ENCODE measurements around the gene ZNF814. TPM values are rescaled to one million over a fixed set of nuclear protein-coding genes. Genes with fewer than 3 reads are reported as not detected.
"Not testable (repeated sequence)": the region's sequence is repeated elsewhere in the genome, so short reads cannot be mapped to it uniquely, and the experiment has no call there.

Gene ZNF814
- total RNA-seq, 1 experiment from 2014 or later, result 8.7 TPM

- peak; percentile 72 for DNase-seq
- Mint-ChIP-seq H3K4me1 (ENCODE audit: low read depth, unreplicated experiment) (peaks cover 13% of the 10 kb centered on the region), H3K27me3 (ENCODE audit: unreplicated experiment) (no peaks in the 10 kb centered on the region), H3K27ac (ENCODE audit: unreplicated experiment) (peak overlapping the region; percentile 83), H3K36me3 (ENCODE audit: insufficient read depth, unreplicated experiment) (peaks cover 72% of the 10 kb centered on the region), H3K9me3 (ENCODE audit: low read depth, unreplicated experiment) (peaks cover 9% of the 10 kb centered on the region), H3K4me3 (ENCODE audit: low read depth, unreplicated experiment) (peak overlapping the region; percentile 94)
- TF ChIP-seq CTCF (IDR thresholded peaks at IDR 0.05; ENCODE audit: unreplicated experiment), result no peak
- CTCF ChIA-PET, result interaction anchor here (0.6 to 2.0 kb wide), 4 partner anchors 31 to 669 kb away, joined by 3 to 6 read pairs (median 4); partner anchors contain the start of genes ZBTB45 and ZNF552
- intact Hi-C loops (cut with micrococcal nuclease; ENCODE audit: unreplicated experiment), result loop anchor here (5.0 kb wide), 1 partner anchor 38 kb away; the partner anchor contains the start of gene ZNF552
- BruUV-seq (replicated peaks), result no TSS peak
These were observed 38.3 kb downstream of the ZNF814 start for GRCh38 chr19:57850553-57851017.

GRCh38 chr19:57849666-57850473, 39.0 kb downstream of the ZNF814 start, which contains the start of gene ZNF587:
Gene ZNF587, plus strand, starts transcription at chr19:57849859. Its CDS starts 180 bp downstream, at chr19:57850039.
- intact Hi-C loops (cut with micrococcal nuclease; ENCODE audit: unreplicated experiment), result loop anchor here (5.0 kb wide), 1 partner anchor 38 kb away; the partner anchor contains the start of gene ZNF552
- TSS peak; percentile 99 for BruUV-seq (replicated peaks)
- Mint-ChIP-seq H3K4me3 (ENCODE audit: low read depth, unreplicated experiment) (peak within 1 kb of the TSS; percentile 94), H3K4me1 (ENCODE audit: low read depth, unreplicated experiment) (peaks cover 13% of the 10 kb centered on the region), H3K36me3 (ENCODE audit: insufficient read depth, unreplicated experiment) (peaks cover 65% of the 10 kb centered on the region), H3K27ac (ENCODE audit: unreplicated experiment) (peak within 1 kb of the TSS; percentile 83)
- not testable (repeated sequence) for H3K9me3 Mint-ChIP-seq (ENCODE audit: low read depth, unreplicated experiment); H3K27me3 Mint-ChIP-seq (ENCODE audit: unreplicated experiment)
- DNase-seq, result peak; percentile 77
- CTCF ChIA-PET, result interaction anchor here (1.0 to 2.0 kb wide), 3 partner anchors 31 to 670 kb away, joined by 3 to 6 read pairs (median 5); partner anchors contain the start of genes ZBTB45 and ZNF552

DNA sequence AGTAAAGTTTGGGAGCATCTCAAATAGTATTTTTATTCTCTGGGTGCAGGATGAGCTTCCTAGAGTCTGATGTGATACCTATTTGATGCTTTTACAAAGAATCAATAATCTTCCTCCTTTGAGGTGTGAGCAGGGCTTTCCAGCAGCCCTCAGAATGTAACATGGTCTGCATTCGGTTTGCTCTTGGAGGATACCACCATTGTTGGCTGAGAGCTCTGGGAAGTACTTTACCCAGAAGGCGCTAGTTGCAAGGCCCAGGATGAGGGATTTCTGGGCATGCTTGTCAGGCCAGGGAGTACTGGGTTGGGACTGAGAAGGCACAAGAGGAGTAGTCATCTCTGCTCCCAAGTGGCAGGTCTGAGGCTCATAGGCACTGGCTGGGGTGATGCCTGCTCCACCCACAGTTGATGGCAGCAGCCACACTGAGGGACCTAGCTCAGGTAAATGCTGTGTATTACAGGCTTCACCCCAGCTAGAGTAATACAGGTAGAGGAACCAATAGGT, 39.6 kb downstream of the ZNF814 start:
- peaks cover 58% of the 10 kb centered on the region for H3K36me3 Mint-ChIP-seq (ENCODE audit: insufficient read depth, unreplicated experiment)
- H3K9me3 Mint-ChIP-seq (ENCODE audit: low read depth, unreplicated experiment); DNase-seq; H3K27me3 Mint-ChIP-seq (ENCODE audit: unreplicated experiment); BruUV-seq (replicated peaks); intact Hi-C loops (cut with micrococcal nuclease; ENCODE audit: unreplicated experiment): not testable (repeated sequence)
- peak overlapping the region; percentile 83 for H3K27ac Mint-ChIP-seq (ENCODE audit: unreplicated experiment)
- peak overlapping the region; percentile 94 for H3K4me3 Mint-ChIP-seq (ENCODE audit: low read depth, unreplicated experiment)
- peaks cover 13% of the 10 kb centered on the region for H3K4me1 Mint-ChIP-seq (ENCODE audit: low read depth, unreplicated experiment)
- CTCF ChIA-PET, result interaction anchor here (0.6 to 2.0 kb wide), 2 partner anchors 34 to 884 kb away, joined by 3 to 6 read pairs; partner anchors contain the start of gene ZNF552

GRCh38 chr19:57847164-57847563, 41.7 kb downstream of the ZNF814 start:
- not testable (repeated sequence) for H3K27me3 Mint-ChIP-seq (ENCODE audit: unreplicated experiment); DNase-seq
- H3K36me3 Mint-ChIP-seq (ENCODE audit: insufficient read depth, unreplicated experiment), result peaks cover 52% of the 10 kb centered on the region

DNA sequence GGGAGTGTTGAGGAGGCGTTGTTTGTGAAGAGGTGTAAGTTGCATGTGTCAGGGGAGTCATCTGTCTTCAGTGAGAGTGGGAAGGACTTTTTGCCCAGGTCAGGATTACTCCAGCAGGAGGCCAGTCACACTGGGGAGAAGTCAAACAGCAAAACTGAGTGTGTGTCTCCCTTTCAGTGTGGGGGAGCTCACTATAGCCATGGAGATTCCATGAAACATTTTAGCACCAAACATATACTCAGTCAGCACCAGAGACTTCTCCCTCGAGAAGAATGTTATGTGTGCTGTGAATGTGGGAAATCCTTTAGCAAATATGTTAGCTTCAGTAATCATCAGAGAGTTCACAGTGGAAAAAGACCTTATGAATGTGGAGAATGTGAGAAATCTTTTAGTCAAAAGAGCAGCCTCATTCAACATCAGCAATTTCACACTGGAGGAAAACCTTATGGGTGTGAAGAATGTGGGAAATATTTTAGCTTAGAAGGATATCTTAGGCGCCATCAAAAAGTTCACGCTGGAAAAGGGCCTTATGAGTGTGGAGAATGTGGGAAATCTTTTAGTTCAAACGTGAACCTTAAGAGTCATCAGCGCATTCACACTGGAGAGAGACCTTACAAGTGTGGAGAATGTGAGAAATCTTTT, 47.6 kb downstream of the ZNF814 start:
- peaks cover 53% of the 10 kb centered on the region for H3K36me3 Mint-ChIP-seq (ENCODE audit: insufficient read depth, unreplicated experiment)
- H3K27me3 Mint-ChIP-seq (ENCODE audit: unreplicated experiment), result no peaks in the 10 kb centered on the region
- CTCF ChIA-PET, result no interaction called here
- no peak overlapping the region for H3K27ac Mint-ChIP-seq (ENCODE audit: unreplicated experiment)
- peaks cover 3% of the 10 kb centered on the region for H3K9me3 Mint-ChIP-seq (ENCODE audit: low read depth, unreplicated experiment)
- no TSS peak for BruUV-seq (replicated peaks)
- no peak overlapping the region for H3K4me3 Mint-ChIP-seq (ENCODE audit: low read depth, unreplicated experiment)
- intact Hi-C loops (cut with micrococcal nuclease; ENCODE audit: unreplicated experiment), result no loop called here
- no peak for DNase-seq
- no peaks in the 10 kb centered on the region for H3K4me1 Mint-ChIP-seq (ENCODE audit: low read depth, unreplicated experiment)
- TF ChIP-seq CTCF (IDR thresholded peaks at IDR 0.05; ENCODE audit: unreplicated experiment), result no peak

More at GRCh38 chr19:57847164-57847563, 41.7 kb downstream of the ZNF814 start:
- intact Hi-C loops (cut with micrococcal nuclease; ENCODE audit: unreplicated experiment); H3K4me3 Mint-ChIP-seq (ENCODE audit: low read depth, unreplicated experiment); BruUV-seq (replicated peaks); H3K27ac Mint-ChIP-seq (ENCODE audit: unreplicated experiment); H3K9me3 Mint-ChIP-seq (ENCODE audit: low read depth, unreplicated experiment); CTCF ChIA-PET: not testable (repeated sequence)
- H3K4me1 Mint-ChIP-seq (ENCODE audit: low read depth, unreplicated experiment), result peaks cover 13% of the 10 kb centered on the region

GRCh38 chr19:57838622-57839191, 50.1 kb downstream of the ZNF814 start:
- H3K4me3 Mint-ChIP-seq (ENCODE audit: low read depth, unreplicated experiment); DNase-seq; CTCF ChIA-PET; H3K27me3 Mint-ChIP-seq (ENCODE audit: unreplicated experiment); H3K9me3 Mint-ChIP-seq (ENCODE audit: low read depth, unreplicated experiment); H3K27ac Mint-ChIP-seq (ENCODE audit: unreplicated experiment); BruUV-seq (replicated peaks); H3K4me1 Mint-ChIP-seq (ENCODE audit: low read depth, unreplicated experiment); intact Hi-C loops (cut with micrococcal nuclease; ENCODE audit: unreplicated experiment): not testable (repeated sequence)
- H3K36me3 Mint-ChIP-seq (ENCODE audit: insufficient read depth, unreplicated experiment), result peaks cover 48% of the 10 kb centered on the region

GRCh38 chr19:57836991-57837390, 51.8 kb downstream of the ZNF814 start:
- BruUV-seq (replicated peaks); H3K9me3 Mint-ChIP-seq (ENCODE audit: low read depth, unreplicated experiment); H3K27ac Mint-ChIP-seq (ENCODE audit: unreplicated experiment); H3K27me3 Mint-ChIP-seq (ENCODE audit: unreplicated experiment); CTCF ChIA-PET; H3K4me3 Mint-ChIP-seq (ENCODE audit: low read depth, unreplicated experiment); intact Hi-C loops (cut with micrococcal nuclease; ENCODE audit: unreplicated experiment); H3K4me1 Mint-ChIP-seq (ENCODE audit: low read depth, unreplicated experiment); DNase-seq: not testable (repeated sequence)
- H3K36me3 Mint-ChIP-seq (ENCODE audit: insufficient read depth, unreplicated experiment), result peaks cover 38% of the 10 kb centered on the region
